Transverse colon (tissue), 4 donors: ENCODE measurements around the gene MGST2. TPM values are rescaled to one million over a fixed set of nuclear protein-coding genes. Genes with fewer than 3 reads are reported as not detected.

Experiments
- DNase-seq: peaks from one replicate; pipeline ENCODE4 v3.0.0-alpha.2; 2019
- H3K27ac ChIP-seq, 4 donors: fragments of 200-600 bp; sonication (generic); 2 replicates each; pipeline ENCODE4 v1.5.1; 2016 to 2018; ENCODE audit warnings: inconsistent platforms in 4 of 4
- H3K27me3 ChIP-seq: fragments of 200-600 bp; sonication (generic); 2 replicates; pipeline ENCODE4 v1.5.1; 2017; ENCODE audit warnings: inconsistent platforms
- H3K36me3 ChIP-seq, 4 donors: fragments of 200-600 bp; sonication (generic); 2 replicates each; pipeline ENCODE4 v1.5.1; 2017 to 2019; ENCODE audit warnings: inconsistent platforms in 4 of 4
- H3K4me1 ChIP-seq, 4 donors: fragments of 200-600 bp; sonication (generic); 2 replicates each; pipeline ENCODE4 v1.5.1; 2017 to 2020; ENCODE audit warnings: inconsistent platforms in 4 of 4
- H3K4me3 ChIP-seq, 4 donors: fragments of 200-600 bp; sonication (generic); 1 replicate in 1 of 4; 2 replicates in 3 of 4; pipeline versions ENCODE4 v1.5.1 to v1.6.1; 2017 to 2019; ENCODE audit warnings: inconsistent platforms in 4 of 4
- H3K9me3 ChIP-seq, 2 donors: fragments of 200-600 bp; sonication (generic); 2 replicates each; pipeline ENCODE4 v1.5.1; 2017 to 2019; ENCODE audit warnings: inconsistent platforms in 2 of 2
- CTCF ChIP-seq, 5 experiments: fragments of 200-600 bp in 3 of 5; fragments of 450-650 bp in 2 of 5; sonication (generic) in 3 of 5; IDR thresholded peaks; 1 replicate in 2 of 5; 2 replicates in 3 of 5; pipeline ENCODE4 v1.5.1; 2016 to 2017; ENCODE audit warnings: antibody characterized with exemption in 5 of 5, inconsistent platforms in 3 of 5, mild to moderate bottlenecking in 2 of 5, moderate library complexity in 1 of 5
- EP300 ChIP-seq: sonication (generic); formaldehyde crosslinking; IDR thresholded peaks from one replicate; pipeline ENCODE4 v1.6.1; 2017; ENCODE audit warnings: antibody characterized with exemption, low read depth
- POLR2A ChIP-seq: fragments of 450-650 bp; IDR thresholded peaks from one replicate; pipeline ENCODE4 v1.6.1; 2016; ENCODE audit warnings: antibody characterized with exemption, mild to moderate bottlenecking, moderate library complexity
- POLR2AphosphoS5 ChIP-seq, 3 donors: sonication (generic); formaldehyde crosslinking; IDR thresholded peaks; one replicate each; pipeline ENCODE4 v1.6.1; 2016; ENCODE audit warnings: antibody characterized with exemption in 3 of 3
- WGBS, 2 donors: methylation state at CpG; one replicate each; pipeline ENCODE4 v1.1.5; 2018; ENCODE audit warnings: low coverage in 1 of 2; 5-methylcytosine and 5-hydroxymethylcytosine counted together
- in situ Hi-C, 4 donors: fragments of 200-750 bp; cut with MboI; loops; one replicate each; pipeline versions ENCODE4 v1.15.0 to v1.15.1; 2017; ENCODE audit warnings: low sequenced_read_pairs in 3 of 4, low pct_ligation_motif_present in 1 of 4, low pct_unique_long_range_greater_than_20kb in 1 of 4
- intact Hi-C: fragments of 100-400 bp; cut with DNase I; formaldehyde crosslinking; loops from one replicate; pipeline ENCODE4 v1.15.1; 2023; ENCODE audit warnings: low total_unique reads
- total RNA-seq, 4 donors: library from RNA; depleted of rRNA; stranded (reverse); fragments of >200 nt; gene quantifications; one replicate each; pipeline ENCODE4 v1.1.0, GENCODE V29; 2016

MGST2 gene
- total RNA-seq, 4 donors from 2014 or later, result 3.4 to 91.5 (median 39.4) TPM

GRCh38 chr4:139628184-139629012, 37.2 kb upstream of the MGST2 start:
- intact Hi-C loops (loop anchor here (1.0 to 2.0 kb wide), 2 partner anchors 14 to 15 kb away; no protein-coding TSS in a partner anchor), in situ Hi-C loops (no loop called here)
- Histone ChIP-seq H3K9me3 (no peaks in the 10 kb centered on the region), H3K4me3 (no peak overlapping the region), H3K27ac (peak overlapping the region in 1 of 4 donors; percentile 44), H3K27me3 (no peaks in the 10 kb centered on the region), H3K36me3 (no peaks in the 10 kb centered on the region), H3K4me1 (no peaks in the 10 kb centered on the region)
- WGBS, 2 donors, result 68 to 70% methylated on average over 14 to 16 of the region's 16 CpGs
- TF ChIP-seq POLR2AphosphoS5 (IDR thresholded peaks at IDR 0.05) (no peak), POLR2A (no peak), EP300 (no peak), CTCF (IDR thresholded peaks at IDR 0.05) (no peak)
- DNase-seq, result peak; percentile 60

- H3K9me3 ChIP-seq, result no peaks in the 10 kb centered on the region
- intact Hi-C loops, result loop anchor here (2.0 to 5.0 kb wide), 2 partner anchors 15 to 132 kb away; no protein-coding TSS in a partner anchor
- H3K27ac ChIP-seq, result no peak overlapping the region
- TF ChIP-seq POLR2A (no peak), POLR2AphosphoS5 (IDR thresholded peaks at IDR 0.05) (no peak), CTCF (IDR thresholded peaks at IDR 0.05) (no peak), EP300 (no peak)
- no peaks in the 10 kb centered on the region for H3K27me3 ChIP-seq
- WGBS, 2 donors, result 40 to 81% methylated on average over 1 to 3 of the region's 3 CpGs
- in situ Hi-C loops, result loop anchor here in 1 of 4 donors (10.0 kb wide), 1 partner anchor 135 kb away; no protein-coding TSS in a partner anchor
- H3K4me3 ChIP-seq, result no peak overlapping the region
- no peak for DNase-seq
- no peaks in the 10 kb centered on the region for H3K36me3 ChIP-seq
- H3K4me1 ChIP-seq, result no peaks in the 10 kb centered on the region
Observed at GRCh38 chr4:139629436-139630125, 36.0 kb upstream of the MGST2 start.

GRCh38 chr4:139630126-139630495, 35.5 kb upstream of the MGST2 start:
- H3K27ac ChIP-seq, result no peak overlapping the region
- TF ChIP-seq POLR2A (no peak), POLR2AphosphoS5 (IDR thresholded peaks at IDR 0.05) (no peak), EP300 (no peak), CTCF (IDR thresholded peaks at IDR 0.05) (no peak)
- H3K9me3 ChIP-seq, result no peaks in the 10 kb centered on the region
- intact Hi-C loops, result loop anchor here (5.0 kb wide), 1 partner anchor 133 kb away; no protein-coding TSS in a partner anchor
- whole genome bisulfite sequencing, 2 donors, result 96 to 100% methylated on average over 1 of the region's 1 CpG
- no peaks in the 10 kb centered on the region for H3K4me1 ChIP-seq
- H3K36me3 ChIP-seq, result no peaks in the 10 kb centered on the region
- no peaks in the 10 kb centered on the region for H3K27me3 ChIP-seq
- in situ Hi-C loops, result loop anchor here in 1 of 4 donors (10.0 kb wide), 1 partner anchor 135 kb away; no protein-coding TSS in a partner anchor
- DNase-seq, result no peak
- H3K4me3 ChIP-seq, result no peak overlapping the region

- WGBS, 2 donors, result 70 to 72% methylated on average over 2 to 5 of the region's 5 CpGs
Observed at GRCh38 chr4:139630991-139631390, 34.6 kb upstream of the MGST2 start.

More at GRCh38 chr4:139630991-139631390, 34.6 kb upstream of the MGST2 start:
- H3K4me1 ChIP-seq, result no peaks in the 10 kb centered on the region
- no peak for TF ChIP-seq CTCF (IDR thresholded peaks at IDR 0.05)
- TF ChIP-seq POLR2AphosphoS5 (IDR thresholded peaks at IDR 0.05), result no peak
- no peak for TF ChIP-seq EP300
- TF ChIP-seq POLR2A, result no peak
- intact Hi-C loops (loop anchor here (5.0 kb wide), 1 partner anchor 134 kb away; no protein-coding TSS in a partner anchor), in situ Hi-C loops (loop anchor here in 1 of 4 donors (10.0 kb wide), 1 partner anchor 136 kb away; no protein-coding TSS in a partner anchor)
- H3K4me3 ChIP-seq, result no peak overlapping the region
- no peak for DNase-seq
- H3K27ac ChIP-seq, result no peak overlapping the region
- no peaks in the 10 kb centered on the region for H3K9me3 ChIP-seq
- H3K36me3 ChIP-seq, result no peaks in the 10 kb centered on the region
- H3K27me3 ChIP-seq, result no peaks in the 10 kb centered on the region
